ENCODE results near the gene ACTRT2. TPM values are rescaled to one million over a fixed set of nuclear protein-coding genes. Genes with fewer than 3 reads are reported as not detected.

Gene ACTRT2
- total and polyA plus RNA-seq, 2 of the 8 experiments (the other 6 are each of a cell fraction or from before 2014, with no cell fraction given): not detected

- H4K5ac ChIP-seq (ENCODE audit: insufficient read length, low read depth, low read length): no peak overlapping the region
- H3K4me3 ChIP-seq (ENCODE audit: extremely low read depth in 1 of 4, insufficient read depth in 2 of 4, low read depth in 3 of 4, low read length in 4 of 4): no peak overlapping the region
- FAIRE-seq (no peak), DNase-seq (ENCODE audit: low read depth in 1 of 2, low spot score in 2 of 2) (no peak)
- no peaks in the 10 kb centered on the region for H3K79me1 ChIP-seq (ENCODE audit: low read depth, low read length)
- ChIA-PET POLR2A (ENCODE audit: partially characterized antibody) (no interaction called here), CTCF (ENCODE audit: partially characterized antibody) (no interaction called here)
- H3K9ac ChIP-seq (replicated peaks in 1 of 4; ENCODE audit: extremely low read depth in 1 of 4, low read depth in 3 of 4, low read length in 3 of 4): no peak overlapping the region
- no peaks in the 10 kb centered on the region for H3K4me1 ChIP-seq (replicated peaks in 1 of 4; ENCODE audit: control insufficient read depth in 3 of 4, insufficient read depth in 4 of 4, low read length in 3 of 4)
- H3K27me3 ChIP-seq (replicated peaks in 1 of 4; ENCODE audit: control insufficient read depth in 3 of 4, extremely low read depth in 1 of 4, insufficient read depth in 3 of 4, low read length in 3 of 4): no peaks in the 10 kb centered on the region
- H2BK5ac ChIP-seq (ENCODE audit: low read depth, low read length): no peak overlapping the region
- no peak overlapping the region for H2AK5ac ChIP-seq (ENCODE audit: low read depth, low read length)
- no peaks in the 10 kb centered on the region for H3K79me2 ChIP-seq (ENCODE audit: control insufficient read depth in 1 of 2, insufficient read depth in 2 of 2, low read length in 2 of 2)
- H3K36me3 ChIP-seq (ENCODE audit: control insufficient read depth in 2 of 4, insufficient read depth in 4 of 4, low read length in 3 of 4): no peaks in the 10 kb centered on the region
- H4K91ac ChIP-seq (replicated peaks; ENCODE audit: insufficient read length, low read length): no peak overlapping the region
- no peak overlapping the region for H3K27ac ChIP-seq (ENCODE audit: low read depth, low read length)
- H2BK12ac ChIP-seq (ENCODE audit: low read depth, low read length): no peak overlapping the region
- no peak overlapping the region for H3K56ac ChIP-seq (replicated peaks; ENCODE audit: insufficient read length, low read depth, low read length)
- 74% methylated on average over 4 of the region's 4 CpGs; no CpG with 5 or more reads in 1 of the 2 experiments for WGBS, 2 experiments (ENCODE audit: extremely low coverage in 1 of 2, insufficient coverage in 1 of 2, insufficient read length in 1 of 2, insufficient replicate concordance in 2 of 2, low coverage in 1 of 2, low lambda C conversion rate in 2 of 2, missing lambda C conversion rate in 1 of 2)
- no peaks in the 10 kb centered on the region for H3K23me2 ChIP-seq (ENCODE audit: low read depth, low read length)
- H2BK120ac ChIP-seq (replicated peaks; ENCODE audit: low read depth, low read length): no peak overlapping the region
- no peaks in the 10 kb centered on the region for H4K20me1 ChIP-seq (replicated peaks in 1 of 2; ENCODE audit: control insufficient read depth in 1 of 2, insufficient read depth in 2 of 2, low read length in 2 of 2)
- H3K4ac ChIP-seq (replicated peaks; ENCODE audit: insufficient read length, low read depth, low read length): no peak overlapping the region
- no peak overlapping the region for H3K23ac ChIP-seq (ENCODE audit: insufficient read length)
- no peak overlapping the region for H4K8ac ChIP-seq (ENCODE audit: extremely low read depth, insufficient read depth, low read length)
- H2BK20ac ChIP-seq (ENCODE audit: low read length): no peak overlapping the region
- peaks cover 69 to 87% of the 10 kb centered on the region in 2 experiments for H3K9me3 ChIP-seq (ENCODE audit: insufficient read depth in 2 of 2, low read depth in 1 of 2, low read length in 1 of 2)
- H2BK15ac ChIP-seq (ENCODE audit: low read length): no peak overlapping the region
- no peak overlapping the region for H3K18ac ChIP-seq (ENCODE audit: extremely low read depth, low read length)
- no peak overlapping the region for H2AFZ ChIP-seq (ENCODE audit: low read length)
- no peak overlapping the region for H3K4me2 ChIP-seq (ENCODE audit: insufficient read depth in 1 of 2, low read depth in 2 of 2, low read length in 2 of 2)
- no peak overlapping the region for H3K14ac ChIP-seq (ENCODE audit: insufficient read length)
- TF ChIP-seq POLR2A (IDR thresholded peaks at IDR 0.05; ENCODE audit: control extremely low read depth in 1 of 2, low read depth in 2 of 2, low read length in 2 of 2): no peak
- no peak for TF ChIP-seq TEAD4 (IDR thresholded peaks at IDR 0.05; ENCODE audit: low read depth, low read length)
- TF ChIP-seq ASH2L (IDR thresholded peaks at IDR 0.05; ENCODE audit: low read length): no peak
Observed at GRCh38 chr1:3007298-3008147, 13.7 kb upstream of the ACTRT2 start.

Data from H1 (cell line).